Measurements from ENCODE around the gene PYGM.

DNA sequence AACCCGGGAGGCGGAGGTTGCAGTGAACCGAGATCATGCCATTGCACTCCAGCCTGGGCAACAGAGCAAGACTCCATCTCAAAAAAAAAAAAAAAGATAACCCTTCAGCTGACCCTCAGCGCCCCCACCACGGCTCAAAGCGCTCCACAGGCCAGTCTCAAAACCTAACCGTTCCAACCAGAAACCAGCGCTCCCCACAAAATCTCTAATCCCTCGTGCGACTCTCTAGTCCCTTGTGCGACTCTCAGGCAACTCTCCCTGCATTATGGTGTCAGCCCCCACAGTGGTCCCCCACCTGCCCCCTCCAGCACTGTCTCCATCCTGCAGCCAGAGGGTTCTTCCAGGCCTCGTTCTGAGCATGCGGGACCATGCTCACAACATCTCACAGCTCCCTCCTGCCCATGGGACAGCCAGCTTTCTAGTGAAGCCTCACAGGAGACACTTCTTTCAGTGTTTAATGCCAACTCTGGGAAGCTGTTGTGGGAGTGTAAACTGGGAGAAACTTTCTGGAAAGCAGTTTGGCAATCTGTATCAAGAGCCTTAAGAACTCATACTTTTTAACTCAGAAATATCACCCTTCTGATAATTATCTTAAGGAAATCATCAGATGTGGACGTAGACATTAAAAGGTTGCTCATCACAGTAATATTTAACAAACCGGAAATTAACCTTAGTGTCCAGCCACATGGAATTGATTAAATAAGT, 11.7 kb downstream of the PYGM start:
- TF ChIP-seq REST (IDR thresholded peaks at IDR 0.05; ENCODE audit: insufficient read depth in 1 of 2, low read depth in 2 of 2, low read length in 2 of 2): no peak
- no peak for TF ChIP-seq SIN3A (IDR thresholded peaks at IDR 0.05; ENCODE audit: borderline replicate concordance, insufficient read depth, low read length)
- no peak for TF ChIP-seq POLR2AphosphoS5 (IDR thresholded peaks at IDR 0.05; ENCODE audit: low read depth, low read length)
- TF ChIP-seq TAF1 (IDR thresholded peaks at IDR 0.05; ENCODE audit: borderline replicate concordance, insufficient read depth, low read length): no peak
- no peak for TF ChIP-seq FOXP2 (optimal IDR thresholded peaks at IDR 0.05; ENCODE audit: borderline replicate concordance, extremely low read depth, extremely low read length, insufficient read depth)

All from PFSK-1 (cell line).